Measurements from ENCODE around the gene GALNT16. TPM values are rescaled to one million over a fixed set of nuclear protein-coding genes. Genes with fewer than 3 reads are reported as not detected.

The GALNT16 gene
- total and polyA plus RNA-seq, 4 donors, result 6.5 to 16.1 (median 8.9) TPM

DNA sequence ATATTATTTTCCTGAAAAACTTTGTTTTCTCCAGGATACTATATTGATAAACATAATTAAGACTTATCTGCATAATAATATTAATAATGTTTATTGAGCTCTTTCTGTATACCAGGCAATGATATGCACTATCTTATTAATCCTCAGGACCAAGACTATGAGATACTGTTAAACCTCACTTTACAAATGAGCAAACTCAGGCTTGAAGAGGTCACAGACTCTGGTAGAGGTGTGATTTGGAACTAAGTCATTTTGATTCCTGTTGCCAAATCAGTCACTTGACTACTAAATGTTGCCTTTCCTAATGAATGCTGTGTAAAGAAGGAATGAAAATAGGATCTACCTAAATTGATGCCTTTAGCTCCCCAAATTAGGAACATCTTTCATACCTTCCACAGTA is 145.8 kb downstream of the GALNT16 start:
- Histone ChIP-seq H3K4me1 (ENCODE audit: control insufficient read depth in 1 of 2, insufficient read depth in 2 of 2, low read length in 2 of 2) (no peaks in the 10 kb centered on the region), H3K27ac (ENCODE audit: low read depth in 1 of 2, low read length in 2 of 2) (no peak overlapping the region), H3K9me3 (ENCODE audit: control insufficient read depth, low read length) (no peaks in the 10 kb centered on the region), H3K36me3 (ENCODE audit: control insufficient read depth in 1 of 2, insufficient read depth in 2 of 2, low read length in 1 of 2) (no peaks in the 10 kb centered on the region), H3K27me3 (ENCODE audit: control insufficient read depth in 1 of 2, insufficient read depth in 2 of 2, low read length in 1 of 2) (no peaks in the 10 kb centered on the region), H3K4me3 (ENCODE audit: low read length in 2 of 2) (no peak overlapping the region)
- no peak for ATAC-seq (ENCODE audit: low FRiP score)
- DNase-seq, result no peak
- intact Hi-C loops (cut with DNase I), result loop anchor here in 1 of 2 donors (10.0 kb wide), 1 partner anchor 49 kb away; no protein-coding TSS in a partner anchor

Other genes starting within 250 kb of the GALNT16 start
- gene DCAF5, start 107.0 kb upstream of the GALNT16 start, total RNA-seq, result 10 to 100 TPM; 47.3 to 56.9 TPM
- 10 to 100 TPM; 18.9 to 39.8 TPM for gene DCAF5, start 107.0 kb upstream of the GALNT16 start, polyA plus RNA-seq
- 10 to 100 TPM; 13.1 to 19.4 TPM for gene EXD2, start 68.7 kb upstream of the GALNT16 start, total RNA-seq
- gene EXD2, start 68.7 kb upstream of the GALNT16 start, polyA plus RNA-seq, result 10 to 100 TPM in 1 of 2 donors, 1 to 10 TPM in 1; 4.5 to 10.8 TPM
- 100 to 1,000 TPM; 100 to 133 TPM for gene ERH, start 138.1 kb downstream of the GALNT16 start, total RNA-seq
- 100 to 1,000 TPM in 1 of 2 donors, 10 to 100 TPM in 1; 99.0 to 136 TPM for gene ERH, start 138.1 kb downstream of the GALNT16 start, polyA plus RNA-seq
- gene SLC39A9, start 138.5 kb downstream of the GALNT16 start, total RNA-seq, result 10 to 100 TPM; 39.0 to 44.3 TPM
- gene SLC39A9, start 138.5 kb downstream of the GALNT16 start, polyA plus RNA-seq, result 10 to 100 TPM; 10.1 to 15.1 TPM
- gene PLEKHD1, start 224.6 kb downstream of the GALNT16 start, total RNA-seq, result under 1 TPM; 0.26 to 0.30 TPM
- gene PLEKHD1, start 224.6 kb downstream of the GALNT16 start, polyA plus RNA-seq, result under 1 TPM; 0.13 to 0.23 TPM